AG10803 (cell line): ENCODE results near the gene MINDY1.
A peak's percentile ranks its signal among the peaks of the same experiment; 100 is the strongest.

Source experiments
- DNase-seq: peaks from one replicate; pipeline ENCODE4 v3.0.0; 2010; ENCODE audit warnings: low read depth
- H3K4me3 ChIP-seq: 2 replicates; pipeline ENCODE4 v1.5.1; 2011; ENCODE audit warnings: mild to moderate bottlenecking, low read length, control low read depth
- TF ChIP-seq, protein P1 (sequence below): conservative IDR thresholded peaks from 2 replicates; pipeline ENCODE4 v1.5.1; 2011; ENCODE audit warnings: mild to moderate bottlenecking, low read length, control low read depth, inconsistent platforms

Gene MINDY1

DNA sequence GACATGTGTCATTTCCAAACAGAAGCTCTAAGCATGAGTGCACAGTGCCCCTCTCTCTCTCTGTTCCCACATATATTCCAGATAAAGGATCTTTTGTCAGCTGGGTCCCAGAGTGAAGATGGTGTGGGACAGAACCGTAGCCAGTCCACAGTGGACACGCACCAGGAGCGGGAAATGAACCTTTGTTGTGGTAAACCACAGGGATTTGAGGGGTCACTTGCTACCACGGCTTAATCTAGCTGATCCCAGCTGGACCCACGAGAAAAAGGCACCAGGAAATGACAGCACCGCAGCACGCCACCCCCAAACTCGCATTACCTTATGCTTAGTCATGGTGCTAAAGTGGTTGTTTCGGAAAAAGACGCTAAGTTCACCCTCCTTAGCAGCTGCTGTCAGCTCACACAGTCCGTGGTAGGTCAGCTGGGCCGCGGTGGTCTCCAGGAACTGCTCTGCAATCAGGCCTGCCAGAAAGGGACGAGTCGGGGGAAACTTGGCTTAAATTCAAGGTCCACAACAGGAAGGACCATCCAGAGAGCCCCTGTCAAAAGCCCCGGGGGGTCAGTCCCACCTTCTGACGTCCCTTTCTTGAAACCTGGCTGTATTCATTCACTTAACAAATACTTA, 7.5 kb downstream of the MINDY1 start:
- TF ChIP-seq, protein P1, sequence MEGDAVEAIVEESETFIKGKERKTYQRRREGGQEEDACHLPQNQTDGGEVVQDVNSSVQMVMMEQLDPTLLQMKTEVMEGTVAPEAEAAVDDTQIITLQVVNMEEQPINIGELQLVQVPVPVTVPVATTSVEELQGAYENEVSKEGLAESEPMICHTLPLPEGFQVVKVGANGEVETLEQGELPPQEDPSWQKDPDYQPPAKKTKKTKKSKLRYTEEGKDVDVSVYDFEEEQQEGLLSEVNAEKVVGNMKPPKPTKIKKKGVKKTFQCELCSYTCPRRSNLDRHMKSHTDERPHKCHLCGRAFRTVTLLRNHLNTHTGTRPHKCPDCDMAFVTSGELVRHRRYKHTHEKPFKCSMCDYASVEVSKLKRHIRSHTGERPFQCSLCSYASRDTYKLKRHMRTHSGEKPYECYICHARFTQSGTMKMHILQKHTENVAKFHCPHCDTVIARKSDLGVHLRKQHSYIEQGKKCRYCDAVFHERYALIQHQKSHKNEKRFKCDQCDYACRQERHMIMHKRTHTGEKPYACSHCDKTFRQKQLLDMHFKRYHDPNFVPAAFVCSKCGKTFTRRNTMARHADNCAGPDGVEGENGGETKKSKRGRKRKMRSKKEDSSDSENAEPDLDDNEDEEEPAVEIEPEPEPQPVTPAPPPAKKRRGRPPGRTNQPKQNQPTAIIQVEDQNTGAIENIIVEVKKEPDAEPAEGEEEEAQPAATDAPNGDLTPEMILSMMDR, result no peak

DNA sequence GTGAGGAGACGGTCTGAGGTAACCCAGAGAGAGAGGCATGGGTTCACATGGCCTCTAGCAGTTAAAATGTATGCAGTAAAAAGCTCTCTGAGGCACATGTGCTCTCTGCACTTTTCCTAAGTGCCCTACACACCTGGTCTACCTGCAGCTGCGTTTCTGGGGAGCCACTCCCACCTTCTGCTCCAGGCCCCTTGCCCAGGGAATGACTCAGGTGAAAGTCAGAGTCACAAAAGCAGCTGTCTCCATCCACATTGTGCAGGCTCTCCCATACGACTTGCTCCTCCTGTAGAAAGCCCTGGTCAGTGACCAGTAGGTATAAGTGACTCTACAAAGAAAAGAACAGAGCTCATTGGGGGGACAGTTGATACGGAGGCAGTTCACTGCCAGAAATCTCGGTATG, 8.8 kb downstream of the MINDY1 start:
- TF ChIP-seq, protein P1, result no peak
- no peak for DNase-seq
- H3K4me3 ChIP-seq, result no peak overlapping the region

More for the DNA sequence above, 7.5 kb downstream of the MINDY1 start:
- H3K4me3 ChIP-seq, result no peak overlapping the region
- DNase-seq, result peak; percentile 40

DNA sequence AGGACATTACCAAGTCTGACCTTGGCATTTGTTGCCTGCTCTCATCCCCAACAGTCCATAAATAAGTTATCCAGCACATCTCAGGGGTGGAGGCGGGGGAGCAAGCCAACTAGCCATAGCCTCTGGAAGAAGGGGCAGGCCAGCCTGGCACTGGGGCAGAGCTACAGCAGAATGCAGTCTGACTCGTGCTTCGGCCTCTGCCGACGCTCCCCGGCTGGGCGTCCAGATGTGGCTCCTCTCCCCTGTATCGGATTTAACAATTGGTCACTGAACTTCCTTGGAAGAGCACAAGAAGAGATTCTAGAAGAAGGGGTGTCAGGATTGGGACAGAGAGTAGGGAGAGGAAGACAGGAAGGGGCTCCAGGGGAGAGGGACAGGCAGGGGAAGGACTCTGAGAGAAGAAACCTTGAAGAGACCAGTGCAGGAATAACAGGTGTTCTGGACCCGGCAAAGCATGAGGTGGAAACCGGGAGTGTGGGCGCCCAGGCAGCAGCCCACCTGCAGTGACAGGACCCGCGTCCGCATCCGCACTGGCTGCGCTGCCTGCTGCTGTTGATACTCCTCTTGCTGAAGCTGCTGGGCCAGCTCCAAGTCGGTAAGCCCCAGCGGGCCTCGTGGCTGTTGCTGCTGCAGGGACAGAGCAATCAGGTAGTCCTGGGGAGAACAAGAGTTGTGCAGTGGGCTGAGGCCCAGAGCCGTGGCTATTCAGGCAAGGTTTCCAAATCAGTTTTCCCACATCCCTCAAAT, 9.4 kb downstream of the MINDY1 start:
- DNase-seq, result no peak
- TF ChIP-seq, protein P1, result no peak
- H3K4me3 ChIP-seq, result no peak overlapping the region

DNA sequence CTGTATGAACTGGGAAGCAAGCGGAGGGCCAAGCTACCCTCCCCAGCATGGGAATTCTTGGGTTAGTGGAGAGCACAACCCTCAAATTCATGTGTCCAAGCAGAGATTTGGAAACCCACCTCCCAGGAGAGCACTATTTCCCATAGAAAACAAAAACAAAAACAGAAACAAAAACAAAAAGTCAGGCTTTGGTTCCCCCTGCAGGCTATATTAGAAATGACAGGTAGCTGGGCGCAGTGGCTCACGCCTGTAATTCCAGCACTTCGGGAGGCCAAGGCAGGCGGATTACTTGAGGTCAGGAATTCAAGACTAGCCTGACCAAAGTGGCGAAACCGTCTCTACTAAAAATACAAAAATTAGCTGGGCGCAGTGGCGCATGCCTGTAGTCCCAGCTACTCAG, 10.8 kb downstream of the MINDY1 start:
- DNase-seq, result peak; percentile 64
- TF ChIP-seq, protein P1, result peak; percentile 69
- H3K4me3 ChIP-seq, result peak overlapping the region; percentile 40

DNA sequence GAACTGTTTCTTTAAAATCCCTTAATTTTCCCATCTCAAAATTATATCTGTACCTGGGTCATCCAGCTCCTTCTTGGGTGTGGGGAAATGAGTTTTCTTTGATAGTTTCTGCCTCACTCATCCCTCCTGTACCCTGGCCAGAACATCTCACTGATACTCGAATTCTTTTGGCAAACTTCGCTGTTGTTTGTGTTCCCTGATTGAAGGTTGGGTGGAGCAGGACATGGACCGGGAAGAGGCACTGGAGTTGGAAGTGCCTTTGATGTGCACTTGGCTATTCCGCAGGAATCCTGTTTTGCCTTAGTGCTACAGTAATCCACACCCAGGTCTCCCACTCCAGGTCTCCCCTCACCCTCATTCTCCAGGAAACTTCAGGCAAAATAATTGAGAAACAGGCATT, 11.2 kb downstream of the MINDY1 start:
- H3K4me3 ChIP-seq, result no peak overlapping the region; the same call in 1 of the 2 replicates
- DNase-seq, result no peak
- TF ChIP-seq, protein P1, result no peak

DNA sequence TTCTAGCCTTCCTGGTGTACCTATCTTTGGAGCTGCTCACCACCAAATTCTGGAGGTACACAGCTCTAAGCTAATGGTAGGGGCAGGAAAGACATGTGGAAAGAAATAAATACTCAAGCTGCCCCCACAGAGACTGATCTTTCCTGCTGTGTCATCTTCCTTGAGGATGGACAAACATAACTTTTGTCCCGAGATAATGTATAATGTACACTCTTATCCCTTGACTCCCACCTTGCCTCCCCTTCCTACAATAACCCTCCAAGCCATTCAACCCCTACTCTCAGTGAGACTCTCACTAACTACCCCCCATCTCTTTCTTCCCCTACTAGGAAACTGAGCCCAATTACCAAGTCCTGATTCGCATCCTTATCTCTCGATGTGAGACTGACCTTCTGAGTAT, 12.5 kb downstream of the MINDY1 start:
- TF ChIP-seq, protein P1, result no peak
- no peak for DNase-seq

DNA sequence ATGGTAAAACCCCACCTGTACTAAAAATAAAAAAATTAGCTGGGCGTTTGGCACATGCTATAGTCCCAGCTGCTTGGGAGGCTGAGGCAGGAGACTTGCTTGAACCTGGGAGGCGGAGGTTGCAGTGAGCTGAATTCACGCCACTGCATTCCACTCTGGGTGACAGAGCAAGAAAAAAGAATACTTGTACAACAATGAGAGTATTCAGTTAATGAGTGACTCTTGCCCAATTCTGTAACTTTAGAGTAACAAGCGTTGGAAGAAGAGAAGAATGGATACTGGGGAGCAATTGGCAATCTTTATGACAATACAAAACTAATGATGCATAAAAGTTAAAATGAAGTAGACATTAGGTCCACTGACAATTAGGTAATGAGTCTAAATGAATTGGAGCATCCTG, 14.1 kb downstream of the MINDY1 start:
- DNase-seq, result no peak
- TF ChIP-seq, protein P1, result no peak
- no peak overlapping the region for H3K4me3 ChIP-seq

More for the DNA sequence above, 12.5 kb downstream of the MINDY1 start:
- no peak overlapping the region for H3K4me3 ChIP-seq
